OCI-LY7 (cell line): Measurements from ENCODE around the gene STUM. TPM values are rescaled to one million over a fixed set of nuclear protein-coding genes. Genes with fewer than 3 reads are reported as not detected.

Experiments
- BruUV-seq: library from RNA; stranded (reverse); fragments of 400-500 nt; replicated peaks from 2 replicates; lab custom pipeline; 2021; lab: Mats Ljungman, UMichigan
- CTCF ChIA-PET: fragments of 300-600 bp; sonication (Branson Sonifier 250); formaldehyde crosslinking; loops from one replicate; lab custom pipeline; 2022; ENCODE audit warnings: antibody characterized with exemption; ENCODE audit not compliant: unreplicated experiment; lab: Charles Lee
- POLR2A ChIA-PET: fragments of 300-600 bp; sonication (Branson Sonifier 250); formaldehyde crosslinking; loops from one replicate; lab custom pipeline; 2022; ENCODE audit warnings: antibody characterized with exemption; lab: Charles Lee
- DNase-seq: peaks from one replicate; pipeline ENCODE4 v3.0.0-alpha.2; 2015; ENCODE audit warnings: low spot score
- H2AFZ ChIP-seq: fragments of 200-600 bp; sonication (generic), shearing (Covaris generic); 2 replicates; pipeline ENCODE4 v1.6.1; 2014; ENCODE audit warnings: mild to moderate bottlenecking, antibody characterized with exemption, low read length, moderate library complexity
- H3K27ac ChIP-seq: fragments of 200-600 bp; sonication (generic); 2 replicates; pipeline ENCODE4 v1.5.1; 2014; ENCODE audit warnings: mixed run types, low read depth, mild to moderate bottlenecking, moderate library complexity, low read length, inconsistent platforms; ENCODE audit not compliant: poor library complexity, severe bottlenecking
- H3K36me3 ChIP-seq: fragments of 200-600 bp; sonication (generic); 2 replicates; pipeline ENCODE4 v1.6.1; 2014; ENCODE audit warnings: mild to moderate bottlenecking, antibody characterized with exemption, low read length, moderate library complexity, mixed read lengths; ENCODE audit not compliant: insufficient read depth
- H3K4me1 ChIP-seq: fragments of 200-600 bp; sonication (generic); 2 replicates; pipeline ENCODE4 v1.5.1; 2014; ENCODE audit warnings: mild to moderate bottlenecking, low read length; ENCODE audit not compliant: insufficient read depth, poor library complexity, severe bottlenecking
- H3K4me2 ChIP-seq: fragments of 200-600 bp; sonication (generic); 2 replicates; pipeline ENCODE4 v1.6.1; 2014; ENCODE audit warnings: mild to moderate bottlenecking, low read length
- H3K4me3 ChIP-seq: fragments of 200-600 bp; sonication (generic); 2 replicates; pipeline ENCODE4 v1.5.1; 2014; ENCODE audit warnings: mild to moderate bottlenecking, low read depth, low read length; ENCODE audit not compliant: poor library complexity, severe bottlenecking
- H3K79me2 ChIP-seq: fragments of 200-600 bp; sonication (generic); 2 replicates; pipeline ENCODE4 v1.6.1; 2016; ENCODE audit warnings: low read depth, mild to moderate bottlenecking, low read length, moderate library complexity, mixed read lengths; ENCODE audit not compliant: insufficient read depth
- H3K9me2 ChIP-seq: fragments of 200-600 bp; sonication (generic); 2 replicates; pipeline ENCODE4 v1.6.1; 2016; ENCODE audit warnings: mild to moderate bottlenecking, low read length, mixed read lengths; ENCODE audit not compliant: insufficient read depth
- H3K9me3 ChIP-seq: fragments of 200-600 bp; sonication (generic); 2 replicates; pipeline ENCODE4 v1.6.1; 2014; ENCODE audit warnings: mild to moderate bottlenecking, mixed run types, low read length, mixed read lengths
- H4K20me1 ChIP-seq: fragments of 200-600 bp; sonication (generic); 2 replicates; pipeline ENCODE4 v1.6.1; 2014; ENCODE audit warnings: mild to moderate bottlenecking, antibody characterized with exemption, low read length, moderate library complexity, mixed read lengths; ENCODE audit not compliant: insufficient read depth
- EZH2phosphoT487 ChIP-seq: fragments of 200-600 bp; sonication (generic); IDR thresholded peaks from 2 replicates; pipeline ENCODE4 v1.6.1; 2018; ENCODE audit warnings: low read depth, borderline replicate concordance, mild to moderate bottlenecking, mixed run types, antibody characterized with exemption, low read length, moderate library complexity, mixed read lengths
- intact Hi-C: fragments of 100-400 bp; cut with micrococcal nuclease; formaldehyde crosslinking; loops from one replicate; pipeline ENCODE4 v1.10.0; 2022; ENCODE audit not compliant: unreplicated experiment
- total RNA-seq, 2 experiments: library from RNA; depleted of rRNA in 1 of 2; stranded (reverse); fragments of >200 nt in 1 of 2; shearing (Covaris generic) in 1 of 2; gene quantifications; 2 replicates each; pipeline ENCODE4 v1.2.3, GENCODE V29; 2014 to 2022
- TF ChIP-seq, protein P1 (sequence below): fragments of 200-600 bp; sonication (generic); conservative IDR thresholded peaks from 2 replicates; pipeline ENCODE4 v1.5.1; 2014; ENCODE audit warnings: mild to moderate bottlenecking, antibody characterized with exemption, low read length, moderate library complexity, mixed read lengths

Gene STUM
- total RNA-seq, 2 experiments from 2014 or later: not detected

DNA sequence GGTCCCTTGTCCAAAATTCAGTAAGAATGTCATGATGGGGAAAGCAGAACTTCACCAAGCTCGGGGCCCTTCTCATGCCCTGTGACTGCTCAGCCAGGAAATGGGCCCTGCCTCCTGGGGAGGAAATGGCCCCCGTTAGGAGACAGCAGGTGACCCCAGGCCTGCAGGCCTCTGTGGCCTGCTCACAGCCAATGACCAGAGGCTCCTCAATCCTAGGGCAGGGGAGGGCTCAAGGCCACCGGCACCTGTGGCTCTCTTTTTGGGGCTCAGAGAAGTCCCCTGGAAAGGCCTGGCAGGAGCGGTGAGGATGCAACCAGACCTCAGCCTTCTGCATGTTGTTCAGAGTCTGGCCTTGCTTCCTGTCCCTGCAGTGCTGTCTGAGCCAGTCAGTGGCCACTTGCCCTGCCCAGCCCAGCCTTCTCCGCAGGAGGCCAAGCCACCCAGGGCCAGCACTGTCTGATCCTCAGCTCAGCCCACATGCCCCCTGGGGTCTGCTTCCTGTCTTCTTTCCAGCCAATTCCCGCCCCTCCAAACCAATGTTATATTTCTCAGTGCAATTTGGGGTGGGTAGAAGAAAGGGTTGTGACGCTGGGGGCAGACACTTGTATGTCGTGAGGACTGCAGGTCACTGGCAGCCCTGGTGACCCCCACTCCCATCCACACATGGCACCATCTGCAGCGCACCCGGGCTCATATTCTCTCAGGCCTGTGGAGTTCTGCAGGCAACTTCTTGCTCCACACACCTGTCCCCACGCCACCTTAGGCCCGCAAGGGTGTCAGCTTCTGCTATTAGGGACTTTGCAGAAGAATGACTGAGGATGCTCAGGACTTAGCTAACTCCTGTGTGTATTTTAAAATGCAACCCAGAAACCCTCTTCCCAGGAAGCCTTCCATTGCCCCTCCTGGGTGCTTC lies 106.9 kb downstream of the STUM start:
- no peaks in the 10 kb centered on the region for H3K9me3 ChIP-seq
- no peaks in the 10 kb centered on the region for H3K9me2 ChIP-seq
- H3K4me2 ChIP-seq: no peak overlapping the region
- H2AFZ ChIP-seq: no peak overlapping the region
- H3K36me3 ChIP-seq: peaks cover 19% of the 10 kb centered on the region; the same call in 1 of the 2 replicates
- H3K4me1 ChIP-seq: no peaks in the 10 kb centered on the region
- peak overlapping the region; percentile 68 for H3K4me3 ChIP-seq
- H3K79me2 ChIP-seq: peaks cover 50% of the 10 kb centered on the region; the same call in 1 of the 2 replicates
- peak; percentile 69 for DNase-seq
- POLR2A ChIA-PET: interaction anchor here (0.7 to 5.5 kb wide), 11 partner anchors 10 to 108 kb away, joined by 3 to 33 read pairs (median 4); partner anchors contain the start of gene ITPKB
- no TSS peak for BruUV-seq
- TF ChIP-seq EZH2phosphoT487: no peak
- TF ChIP-seq, protein P1, sequence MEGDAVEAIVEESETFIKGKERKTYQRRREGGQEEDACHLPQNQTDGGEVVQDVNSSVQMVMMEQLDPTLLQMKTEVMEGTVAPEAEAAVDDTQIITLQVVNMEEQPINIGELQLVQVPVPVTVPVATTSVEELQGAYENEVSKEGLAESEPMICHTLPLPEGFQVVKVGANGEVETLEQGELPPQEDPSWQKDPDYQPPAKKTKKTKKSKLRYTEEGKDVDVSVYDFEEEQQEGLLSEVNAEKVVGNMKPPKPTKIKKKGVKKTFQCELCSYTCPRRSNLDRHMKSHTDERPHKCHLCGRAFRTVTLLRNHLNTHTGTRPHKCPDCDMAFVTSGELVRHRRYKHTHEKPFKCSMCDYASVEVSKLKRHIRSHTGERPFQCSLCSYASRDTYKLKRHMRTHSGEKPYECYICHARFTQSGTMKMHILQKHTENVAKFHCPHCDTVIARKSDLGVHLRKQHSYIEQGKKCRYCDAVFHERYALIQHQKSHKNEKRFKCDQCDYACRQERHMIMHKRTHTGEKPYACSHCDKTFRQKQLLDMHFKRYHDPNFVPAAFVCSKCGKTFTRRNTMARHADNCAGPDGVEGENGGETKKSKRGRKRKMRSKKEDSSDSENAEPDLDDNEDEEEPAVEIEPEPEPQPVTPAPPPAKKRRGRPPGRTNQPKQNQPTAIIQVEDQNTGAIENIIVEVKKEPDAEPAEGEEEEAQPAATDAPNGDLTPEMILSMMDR: no peak
- intact Hi-C loops: loop anchor here (2.0 to 10.0 kb wide), 2 partner anchors 57 to 731 kb away; partner anchors contain the start of gene PYCR2
- no peak overlapping the region for H3K27ac ChIP-seq
- CTCF ChIA-PET: interaction anchor here (1.1 kb wide), 1 partner anchor 23 kb away, joined by 3 read pairs; no protein-coding TSS in a partner anchor
- H4K20me1 ChIP-seq: no peaks in the 10 kb centered on the region

DNA sequence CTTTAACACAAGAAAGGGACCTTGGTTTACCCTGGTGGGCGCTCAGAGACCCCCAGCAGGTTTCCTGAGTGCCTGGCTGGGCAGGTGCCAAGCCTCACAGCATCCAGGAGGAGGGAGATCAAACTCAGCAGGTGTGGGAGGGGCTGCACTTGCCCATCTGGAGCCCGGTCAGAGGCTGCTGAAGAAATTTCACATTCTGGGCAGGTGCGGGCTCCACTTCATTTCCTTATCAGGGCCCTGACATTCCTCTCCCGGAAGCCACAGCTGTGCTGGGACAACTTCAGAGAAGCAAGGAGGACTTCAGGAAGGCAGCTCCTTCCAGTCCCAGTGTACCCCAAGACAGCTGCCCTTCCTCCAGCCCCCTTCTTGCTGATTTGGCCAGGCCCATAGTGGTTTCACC lies 107.6 kb downstream of the STUM start:
- Histone ChIP-seq H3K4me1 (no peaks in the 10 kb centered on the region), H3K79me2 (peaks cover 56% of the 10 kb centered on the region; the same call in 1 of the 2 replicates), H3K4me3 (peak overlapping the region; percentile 68), H3K27ac (no peak overlapping the region), H2AFZ (no peak overlapping the region), H3K9me2 (no peaks in the 10 kb centered on the region), H3K9me3 (no peaks in the 10 kb centered on the region), H3K36me3 (peaks cover 24% of the 10 kb centered on the region; the same call in 1 of the 2 replicates), H3K4me2 (no peak overlapping the region), H4K20me1 (no peaks in the 10 kb centered on the region)
- peak; percentile 50 for DNase-seq
- CTCF ChIA-PET: no interaction called here
- intact Hi-C loops: loop anchor here (10.0 kb wide), 1 partner anchor 731 kb away; the partner anchor contains the start of gene PYCR2
- TF ChIP-seq, protein P1: no peak
- TF ChIP-seq EZH2phosphoT487: no peak
- POLR2A ChIA-PET: interaction anchor here (1.1 to 5.5 kb wide), 6 partner anchors 14 to 68 kb away, joined by 4 to 33 read pairs (median 4); no protein-coding TSS in a partner anchor
- no TSS peak for BruUV-seq
